OCI-LY1 (cell line): ENCODE measurements around the gene DONSON.

ENCODE experiments used
- CTCF ChIP-seq: fragments of 200-600 bp; sonication (generic), shearing (Covaris generic); IDR thresholded peaks from 2 replicates; pipeline ENCODE4 v1.5.1; 2017; ENCODE audit warnings: mild to moderate bottlenecking, antibody characterized with exemption, low read length, moderate library complexity, mixed read lengths
- EZH2 ChIP-seq: fragments of 200-600 bp; sonication (generic), shearing (Covaris generic); IDR thresholded peaks from 2 replicates; pipeline ENCODE4 v1.8.0; 2017; ENCODE audit warnings: borderline replicate concordance, mixed run types, mild to moderate bottlenecking, antibody characterized with exemption, low read length, moderate library complexity, mixed read lengths

DNA sequence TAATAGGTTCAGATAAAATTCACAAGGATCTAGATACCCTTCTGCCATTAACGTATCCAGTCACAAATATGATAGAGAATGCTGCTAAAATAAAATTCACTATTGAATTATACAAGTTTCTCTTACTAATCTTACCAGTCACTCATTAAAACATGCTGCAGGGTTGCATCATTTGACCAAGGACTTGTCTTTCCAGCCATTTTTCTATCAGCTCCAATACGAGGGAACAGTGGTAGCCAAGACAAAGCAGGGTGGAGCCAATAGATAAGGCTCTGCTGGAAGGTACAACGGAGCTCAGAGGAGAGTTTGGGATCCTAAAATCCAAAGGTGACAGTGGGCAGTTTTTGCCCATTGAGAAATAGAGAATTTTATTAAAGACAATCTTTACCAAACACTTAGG lies 4.0 kb downstream of the DONSON start:
- TF ChIP-seq CTCF (no peak), EZH2 (no peak)
